Panc1 (cell line): ENCODE measurements around the gene NETO1.

ENCODE experiments used
- POLR2AphosphoS5 ChIP-seq: IDR thresholded peaks from 2 replicates; pipeline ENCODE4 v1.6.1; 2012; ENCODE audit warnings: mild to moderate bottlenecking, low read depth, low read length, moderate library complexity
- TF ChIP-seq, protein P1 (sequence below): fragments of 450-650 bp; IDR thresholded peaks from 2 replicates; pipeline ENCODE4 v1.5.1; 2017; ENCODE audit warnings: mild to moderate bottlenecking
- TF ChIP-seq, protein P2 (sequence below), 2 experiments: IDR thresholded peaks; 2 replicates each; pipeline ENCODE4 v1.6.1; 2011 to 2012; ENCODE audit warnings: low read depth in 2 of 2, control low read depth in 1 of 2, low read length in 1 of 2, mild to moderate bottlenecking in 1 of 2, moderate library complexity in 1 of 2; ENCODE audit not compliant: insufficient read depth in 1 of 2

DNA sequence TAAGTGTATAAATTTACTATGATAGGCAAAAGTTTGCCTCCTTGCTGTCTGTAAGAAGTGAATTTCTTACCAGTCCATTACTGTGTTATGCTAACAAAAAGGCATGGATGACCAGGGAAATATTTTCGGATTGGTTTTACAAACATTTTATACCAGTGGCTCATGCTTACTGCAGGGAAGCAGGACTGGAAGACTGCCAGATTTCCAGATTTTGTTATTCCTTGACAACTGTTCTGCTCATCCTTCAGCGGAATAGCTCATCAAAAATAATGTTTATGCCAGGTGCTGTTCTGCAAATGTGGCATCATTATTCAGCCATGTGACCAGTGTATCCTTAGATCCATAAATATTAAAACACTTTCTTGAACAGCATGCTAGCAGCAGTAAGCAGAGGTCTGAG, 40.4 kb upstream of the NETO1 start:
- TF ChIP-seq, protein P1, sequence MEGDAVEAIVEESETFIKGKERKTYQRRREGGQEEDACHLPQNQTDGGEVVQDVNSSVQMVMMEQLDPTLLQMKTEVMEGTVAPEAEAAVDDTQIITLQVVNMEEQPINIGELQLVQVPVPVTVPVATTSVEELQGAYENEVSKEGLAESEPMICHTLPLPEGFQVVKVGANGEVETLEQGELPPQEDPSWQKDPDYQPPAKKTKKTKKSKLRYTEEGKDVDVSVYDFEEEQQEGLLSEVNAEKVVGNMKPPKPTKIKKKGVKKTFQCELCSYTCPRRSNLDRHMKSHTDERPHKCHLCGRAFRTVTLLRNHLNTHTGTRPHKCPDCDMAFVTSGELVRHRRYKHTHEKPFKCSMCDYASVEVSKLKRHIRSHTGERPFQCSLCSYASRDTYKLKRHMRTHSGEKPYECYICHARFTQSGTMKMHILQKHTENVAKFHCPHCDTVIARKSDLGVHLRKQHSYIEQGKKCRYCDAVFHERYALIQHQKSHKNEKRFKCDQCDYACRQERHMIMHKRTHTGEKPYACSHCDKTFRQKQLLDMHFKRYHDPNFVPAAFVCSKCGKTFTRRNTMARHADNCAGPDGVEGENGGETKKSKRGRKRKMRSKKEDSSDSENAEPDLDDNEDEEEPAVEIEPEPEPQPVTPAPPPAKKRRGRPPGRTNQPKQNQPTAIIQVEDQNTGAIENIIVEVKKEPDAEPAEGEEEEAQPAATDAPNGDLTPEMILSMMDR, result no peak
- TF ChIP-seq, protein P2, sequence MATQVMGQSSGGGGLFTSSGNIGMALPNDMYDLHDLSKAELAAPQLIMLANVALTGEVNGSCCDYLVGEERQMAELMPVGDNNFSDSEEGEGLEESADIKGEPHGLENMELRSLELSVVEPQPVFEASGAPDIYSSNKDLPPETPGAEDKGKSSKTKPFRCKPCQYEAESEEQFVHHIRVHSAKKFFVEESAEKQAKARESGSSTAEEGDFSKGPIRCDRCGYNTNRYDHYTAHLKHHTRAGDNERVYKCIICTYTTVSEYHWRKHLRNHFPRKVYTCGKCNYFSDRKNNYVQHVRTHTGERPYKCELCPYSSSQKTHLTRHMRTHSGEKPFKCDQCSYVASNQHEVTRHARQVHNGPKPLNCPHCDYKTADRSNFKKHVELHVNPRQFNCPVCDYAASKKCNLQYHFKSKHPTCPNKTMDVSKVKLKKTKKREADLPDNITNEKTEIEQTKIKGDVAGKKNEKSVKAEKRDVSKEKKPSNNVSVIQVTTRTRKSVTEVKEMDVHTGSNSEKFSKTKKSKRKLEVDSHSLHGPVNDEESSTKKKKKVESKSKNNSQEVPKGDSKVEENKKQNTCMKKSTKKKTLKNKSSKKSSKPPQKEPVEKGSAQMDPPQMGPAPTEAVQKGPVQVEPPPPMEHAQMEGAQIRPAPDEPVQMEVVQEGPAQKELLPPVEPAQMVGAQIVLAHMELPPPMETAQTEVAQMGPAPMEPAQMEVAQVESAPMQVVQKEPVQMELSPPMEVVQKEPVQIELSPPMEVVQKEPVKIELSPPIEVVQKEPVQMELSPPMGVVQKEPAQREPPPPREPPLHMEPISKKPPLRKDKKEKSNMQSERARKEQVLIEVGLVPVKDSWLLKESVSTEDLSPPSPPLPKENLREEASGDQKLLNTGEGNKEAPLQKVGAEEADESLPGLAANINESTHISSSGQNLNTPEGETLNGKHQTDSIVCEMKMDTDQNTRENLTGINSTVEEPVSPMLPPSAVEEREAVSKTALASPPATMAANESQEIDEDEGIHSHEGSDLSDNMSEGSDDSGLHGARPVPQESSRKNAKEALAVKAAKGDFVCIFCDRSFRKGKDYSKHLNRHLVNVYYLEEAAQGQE (IDR thresholded peaks at IDR 0.05; ENCODE audit: insufficient read depth in 1 of 2, low read depth in 2 of 2, low read length in 1 of 2), result no peak
- TF ChIP-seq POLR2AphosphoS5, result no peak
